Esophagus mucosa (tissue), 1 donor: ENCODE results near the gene EHBP1. TPM values are rescaled to one million over a fixed set of nuclear protein-coding genes. Genes with fewer than 3 reads are reported as not detected.
"Not testable (repeated sequence)": the region's sequence is repeated elsewhere in the genome, so short reads cannot be mapped to it uniquely, and the experiment has no call there.

Experiments used
- ATAC-seq: fragments of 200-7000 bp; cut with Tn5 transposase; one replicate; pipeline ENCODE4 v1.9.1; 2020
- total RNA-seq: library from RNA; stranded (reverse); gene quantifications from one replicate; pipeline ENCODE4 v1.2.4, GENCODE V29; 2023
- donor health status: DM: yes; HTN: yes; CAD: no.

Gene EHBP1
- total RNA-seq, 1 donor from 2014 or later, result 75.8 TPM

GRCh38 chr2:62964671-62965070, 259.2 kb downstream of the EHBP1 start:
- no peak for ATAC-seq

- ATAC-seq, result no peak
Measured at GRCh38 chr2:62966991-62967390, 261.5 kb downstream of the EHBP1 start.

GRCh38 chr2:62968168-62968567, 262.7 kb downstream of the EHBP1 start:
- peak; percentile 95 for ATAC-seq

GRCh38 chr2:62968668-62969067, 263.2 kb downstream of the EHBP1 start:
- peak; percentile 87 for ATAC-seq

GRCh38 chr2:62971936-62972335, 266.4 kb downstream of the EHBP1 start:
- ATAC-seq, result no peak

GRCh38 chr2:62972601-62973000, 267.1 kb downstream of the EHBP1 start:
- ATAC-seq, result no peak

- ATAC-seq, result no peak
Measured at GRCh38 chr2:62974999-62975398, 269.5 kb downstream of the EHBP1 start.

- ATAC-seq, result no peak
Measured at GRCh38 chr2:62991605-62992004, 286.1 kb downstream of the EHBP1 start.

- no peak for ATAC-seq
Measured at GRCh38 chr2:62992561-62992960, 287.0 kb downstream of the EHBP1 start.

- ATAC-seq, result no peak
Measured at GRCh38 chr2:62994206-62994605, 288.7 kb downstream of the EHBP1 start.

- no peak for ATAC-seq
Measured at GRCh38 chr2:62996534-62997186, 291.1 kb downstream of the EHBP1 start.

- peak; percentile 53 for ATAC-seq
Measured at GRCh38 chr2:62998949-62999348, 293.4 kb downstream of the EHBP1 start.

- ATAC-seq, result peak; percentile 22
Measured at GRCh38 chr2:62999905-63000304, 294.4 kb downstream of the EHBP1 start.

- no peak for ATAC-seq
Measured at GRCh38 chr2:63000801-63001200, 295.3 kb downstream of the EHBP1 start.

GRCh38 chr2:63001576-63001975, 296.1 kb downstream of the EHBP1 start:
- no peak for ATAC-seq

- ATAC-seq, result no peak
Measured at GRCh38 chr2:63003351-63003750, 297.8 kb downstream of the EHBP1 start.

- no peak for ATAC-seq
Measured at GRCh38 chr2:63007813-63008458, 302.4 kb downstream of the EHBP1 start.

GRCh38 chr2:63008838-63009237, 303.3 kb downstream of the EHBP1 start:
- no peak for ATAC-seq

GRCh38 chr2:63009490-63009889, 304.0 kb downstream of the EHBP1 start:
- ATAC-seq, result no peak

GRCh38 chr2:63012541-63012940, 307.0 kb downstream of the EHBP1 start:
- no peak for ATAC-seq

- ATAC-seq, result no peak
Measured at GRCh38 chr2:63013438-63013837, 307.9 kb downstream of the EHBP1 start.

- ATAC-seq, result no peak
Measured at GRCh38 chr2:63015389-63015788, 309.9 kb downstream of the EHBP1 start.

- no peak for ATAC-seq
Measured at GRCh38 chr2:63018439-63018838, 312.9 kb downstream of the EHBP1 start.

GRCh38 chr2:63019686-63020085, 314.2 kb downstream of the EHBP1 start:
- ATAC-seq, result not testable (repeated sequence)

GRCh38 chr2:63023444-63023843, 317.9 kb downstream of the EHBP1 start:
- ATAC-seq, result no peak
